HEK293T (cell line): ENCODE measurements around the gene EFNA3.

Experiments
- CTBP1 ChIP-seq: fragments of 450-650 bp; IDR thresholded peaks from 2 replicates; pipeline ENCODE4 v1.6.1; 2016; ENCODE audit warnings: borderline replicate concordance
- ELF4 ChIP-seq: fragments of 450-650 bp; IDR thresholded peaks from 2 replicates; pipeline ENCODE4 v1.6.1; 2017; ENCODE audit warnings: antibody characterized with exemption
- FOXA1 ChIP-seq: fragments of 450-650 bp; IDR thresholded peaks from 2 replicates; pipeline ENCODE4 v1.6.1; 2016; ENCODE audit warnings: mild to moderate bottlenecking
- FOXK2 ChIP-seq: fragments of 450-650 bp; IDR thresholded peaks from 2 replicates; pipeline ENCODE4 v1.6.1; 2016; ENCODE audit warnings: mild to moderate bottlenecking
- FOXM1 ChIP-seq: fragments of 450-650 bp; IDR thresholded peaks from 2 replicates; pipeline ENCODE4 v1.6.1; 2017; ENCODE audit warnings: mild to moderate bottlenecking, borderline replicate concordance
- HDGF ChIP-seq: fragments of 450-650 bp; IDR thresholded peaks from 2 replicates; pipeline ENCODE4 v1.6.1; 2017; ENCODE audit warnings: antibody characterized with exemption, borderline replicate concordance
- L3MBTL2 ChIP-seq: fragments of 450-650 bp; conservative IDR thresholded peaks from 2 replicates; pipeline ENCODE4 v1.6.1; 2016; ENCODE audit warnings: mild to moderate bottlenecking
- NFRKB ChIP-seq: fragments of 450-650 bp; IDR thresholded peaks from 2 replicates; pipeline ENCODE4 v1.6.1; 2016; ENCODE audit warnings: mild to moderate bottlenecking, moderate library complexity
- PKNOX1 ChIP-seq: fragments of 450-650 bp; IDR thresholded peaks from 2 replicates; pipeline ENCODE4 v1.6.1; 2016
- SP1 ChIP-seq: fragments of 450-650 bp; IDR thresholded peaks from 2 replicates; pipeline ENCODE4 v1.6.1; 2017
- SUZ12 ChIP-seq: fragments of 450-650 bp; IDR thresholded peaks from 2 replicates; pipeline ENCODE4 v1.6.1; 2016; ENCODE audit warnings: mild to moderate bottlenecking
- TARDBP ChIP-seq: fragments of 450-650 bp; IDR thresholded peaks from 2 replicates; pipeline ENCODE4 v1.6.1; 2016
- ZNF384 ChIP-seq: fragments of 450-650 bp; IDR thresholded peaks from 2 replicates; pipeline ENCODE4 v1.6.1; 2016

- TF ChIP-seq FOXM1 (no peak), TARDBP (no peak), NFRKB (no peak), HDGF (no peak), SP1 (no peak), L3MBTL2 (no peak), FOXA1 (no peak), SUZ12 (no peak), FOXK2 (no peak), ELF4 (no peak), CTBP1 (no peak), PKNOX1 (no peak), ZNF384 (no peak)
Observed at GRCh38 chr1:155116113-155116764, 37.6 kb downstream of the EFNA3 start.
